G401 (cell line): Measurements from ENCODE around the gene HCAR3. TPM values are rescaled to one million over a fixed set of nuclear protein-coding genes. Genes with fewer than 3 reads are reported as not detected.
"Not testable (repeated sequence)": the region's sequence is repeated elsewhere in the genome, so short reads cannot be mapped to it uniquely, and the experiment has no call there.

Experiments used
- DNase-seq: peaks from one replicate; pipeline ENCODE4 v3.0.0-alpha.2; 2015; ENCODE audit warnings: low spot score
- in situ Hi-C: cut with HindIII; loops from 2 replicates; pipeline ENCODE4 v1.10.0; 2016; ENCODE audit warnings: low sequenced_read_pairs, mixed read lengths
- total RNA-seq: library from RNA; depleted of rRNA; stranded (reverse); fragments of >200 nt; shearing (Covaris generic); gene quantifications from 2 replicates; pipeline ENCODE4 v1.2.3, GENCODE V29; 2014

The HCAR3 gene
- total RNA-seq, 1 experiment from 2014 or later: not detected

- in situ Hi-C loops: no loop called here
Observed at GRCh38 chr12:122725452-122726079, 9.0 kb upstream of the HCAR3 start.

GRCh38 chr12:122724641-122725243 lies 8.1 kb upstream of the HCAR3 start:
- no peak for DNase-seq
- in situ Hi-C loops: no loop called here

More at GRCh38 chr12:122725452-122726079, 9.0 kb upstream of the HCAR3 start:
- DNase-seq: no peak

GRCh38 chr12:122722387-122722786 lies 5.8 kb upstream of the HCAR3 start:
- in situ Hi-C loops: no loop called here
- DNase-seq: no peak

GRCh38 chr12:122721057-122721545 lies 4.5 kb upstream of the HCAR3 start:
- no peak for DNase-seq
- in situ Hi-C loops: no loop called here

GRCh38 chr12:122715211-122715610 lies 1.4 kb downstream of the HCAR3 start:
- in situ Hi-C loops: not testable (repeated sequence)

GRCh38 chr12:122713491-122714188 lies 3.0 kb downstream of the HCAR3 start:
- in situ Hi-C loops, DNase-seq: not testable (repeated sequence)

More at GRCh38 chr12:122715211-122715610, 1.4 kb downstream of the HCAR3 start:
- DNase-seq: not testable (repeated sequence)

- in situ Hi-C loops, DNase-seq: not testable (repeated sequence)
Observed at GRCh38 chr12:122711266-122711665, 5.3 kb downstream of the HCAR3 start.

- DNase-seq, in situ Hi-C loops: not testable (repeated sequence)
Observed at GRCh38 chr12:122710341-122710740, 6.3 kb downstream of the HCAR3 start.

- in situ Hi-C loops, DNase-seq: not testable (repeated sequence)
Observed at GRCh38 chr12:122709287-122709686, 7.3 kb downstream of the HCAR3 start.

GRCh38 chr12:122703841-122704240 lies 12.8 kb downstream of the HCAR3 start:
- DNase-seq, in situ Hi-C loops: not testable (repeated sequence)

- in situ Hi-C loops: not testable (repeated sequence)
Observed at GRCh38 chr12:122702890-122703611, 13.6 kb downstream of the HCAR3 start, which contains the start of gene HCAR2. Gene HCAR2 (minus strand): TSS chr12:122703357. CDS start chr12:122703283, 74 bp downstream.

GRCh38 chr12:122701481-122701880 lies 15.1 kb downstream of the HCAR3 start:
- DNase-seq, in situ Hi-C loops: not testable (repeated sequence)

More at GRCh38 chr12:122702890-122703611, 13.6 kb downstream of the HCAR3 start, which contains the start of gene HCAR2:
- peak; percentile 17 for DNase-seq

GRCh38 chr12:122700038-122700710 lies 16.4 kb downstream of the HCAR3 start:
- DNase-seq, in situ Hi-C loops: not testable (repeated sequence)

- DNase-seq, in situ Hi-C loops: not testable (repeated sequence)
Observed at GRCh38 chr12:122696922-122697321, 19.7 kb downstream of the HCAR3 start.

GRCh38 chr12:122691566-122691965 lies 25.0 kb downstream of the HCAR3 start:
- in situ Hi-C loops: no loop called here
- DNase-seq: no peak

GRCh38 chr12:122688291-122688690 lies 28.3 kb downstream of the HCAR3 start:
- no peak for DNase-seq
- in situ Hi-C loops: no loop called here

- DNase-seq: no peak
- in situ Hi-C loops: no loop called here
Observed at GRCh38 chr12:122687086-122687485, 29.5 kb downstream of the HCAR3 start.

GRCh38 chr12:122686538-122686937 lies 30.1 kb downstream of the HCAR3 start:
- in situ Hi-C loops: no loop called here
- DNase-seq: no peak
